Liver (tissue), 9 donors: ENCODE results near the gene IGF2BP3. TPM values are rescaled to one million over a fixed set of nuclear protein-coding genes. Genes with fewer than 3 reads are reported as not detected.

Experiments
- DNase-seq: peaks from one replicate; pipeline ENCODE4 v3.0.0-alpha.2; 2017; ENCODE audit warnings: low spot score
- H3K27ac ChIP-seq, 2 donors: one replicate each; pipeline ENCODE4 v1.7.0; 2013; ENCODE audit warnings: inconsistent platforms in 2 of 2, low read length in 2 of 2, control low read depth in 1 of 2, low read depth in 1 of 2, mild to moderate bottlenecking in 1 of 2
- H3K27me3 ChIP-seq, 4 donors: one replicate each; pipeline versions ENCODE4 v1.6.1 to v1.7.0; 2013; ENCODE audit warnings: low read length in 3 of 4, inconsistent platforms in 1 of 4, mild to moderate bottlenecking in 1 of 4, moderate library complexity in 1 of 4; ENCODE audit not compliant: control insufficient read depth in 4 of 4, insufficient read depth in 4 of 4
- H3K36me3 ChIP-seq, 4 donors: one replicate each; pipeline versions ENCODE4 v1.6.1 to v1.7.0; 2013; ENCODE audit warnings: low read length in 3 of 4, mild to moderate bottlenecking in 3 of 4, low read depth in 1 of 4, moderate library complexity in 1 of 4; ENCODE audit not compliant: control insufficient read depth in 4 of 4, insufficient read depth in 3 of 4
- H3K4me1 ChIP-seq, 4 donors: one replicate each; pipeline versions ENCODE4 v1.6.1 to v1.7.0; 2013; ENCODE audit warnings: low read length in 3 of 4, mild to moderate bottlenecking in 3 of 4, moderate library complexity in 1 of 4; ENCODE audit not compliant: control insufficient read depth in 4 of 4, insufficient read depth in 4 of 4
- H3K4me3 ChIP-seq, 3 donors: one replicate each; pipeline versions ENCODE4 v1.6.1 to v1.7.0; 2013; ENCODE audit warnings: low read length in 3 of 3, control low read depth in 1 of 3, low read depth in 1 of 3, mild to moderate bottlenecking in 1 of 3
- H3K9ac ChIP-seq, 2 donors: one replicate each; pipeline ENCODE4 v1.7.0; 2013; ENCODE audit warnings: low read length in 2 of 2, mild to moderate bottlenecking in 2 of 2, moderate library complexity in 2 of 2, control low read depth in 1 of 2, low read depth in 1 of 2
- H3K9me3 ChIP-seq, 4 donors: one replicate each; pipeline versions ENCODE4 v1.6.1 to v1.7.0; 2013; ENCODE audit warnings: low read length in 3 of 4; ENCODE audit not compliant: control insufficient read depth in 4 of 4
- ATF3 ChIP-seq: IDR thresholded peaks from 2 replicates; pipeline ENCODE4 v1.6.1; 2016; ENCODE audit warnings: antibody characterized with exemption
- CTCF ChIP-seq: fragments of 150-350 bp; IDR thresholded peaks from 2 replicates; pipeline ENCODE4 v1.5.1; 2017; ENCODE audit warnings: improper control_type of control experiment, low read depth, low read length; ENCODE audit not compliant: missing input control
- FOXA1 ChIP-seq: IDR thresholded peaks from 2 replicates; pipeline ENCODE4 v1.6.1; 2016; ENCODE audit warnings: antibody characterized with exemption
- FOXA2 ChIP-seq: IDR thresholded peaks from 2 replicates; pipeline ENCODE4 v1.6.1; 2016; ENCODE audit warnings: antibody characterized with exemption
- GABPA ChIP-seq, 2 donors: IDR thresholded peaks in 1 of 2; conservative IDR thresholded peaks in 1 of 2; 2 replicates each; pipeline ENCODE4 v1.6.1; 2016; ENCODE audit warnings: antibody characterized with exemption in 2 of 2, mild to moderate bottlenecking in 1 of 2, moderate library complexity in 1 of 2
- HNF4A ChIP-seq, 2 donors: conservative IDR thresholded peaks; 2 replicates each; pipeline ENCODE4 v1.6.1; 2016; ENCODE audit warnings: antibody characterized with exemption in 2 of 2, mild to moderate bottlenecking in 2 of 2
- HNF4G ChIP-seq: IDR thresholded peaks from 2 replicates; pipeline ENCODE4 v1.6.1; 2016; ENCODE audit warnings: antibody characterized with exemption
- JUND ChIP-seq, 2 donors: IDR thresholded peaks; 2 replicates each; pipeline ENCODE4 v1.6.1; 2016; ENCODE audit warnings: antibody characterized with exemption in 2 of 2
- MAX ChIP-seq: IDR thresholded peaks from 2 replicates; pipeline ENCODE4 v1.6.1; 2016; ENCODE audit warnings: antibody characterized with exemption
- RAD21 ChIP-seq, 2 donors: IDR thresholded peaks; 2 replicates each; pipeline ENCODE4 v1.6.1; 2016; ENCODE audit warnings: antibody characterized with exemption in 2 of 2, mild to moderate bottlenecking in 2 of 2
- REST ChIP-seq: IDR thresholded peaks from 2 replicates; pipeline ENCODE4 v1.6.1; 2016; ENCODE audit warnings: antibody characterized with exemption, mild to moderate bottlenecking
- RXRA ChIP-seq, 2 donors: IDR thresholded peaks; 2 replicates each; pipeline ENCODE4 v1.6.1; 2017 to 2018; ENCODE audit warnings: antibody characterized with exemption in 2 of 2, mild to moderate bottlenecking in 1 of 2
- TAF1 ChIP-seq: conservative IDR thresholded peaks from 2 replicates; pipeline ENCODE4 v1.6.1; 2016; ENCODE audit warnings: antibody characterized with exemption, mild to moderate bottlenecking
- YY1 ChIP-seq: IDR thresholded peaks from 2 replicates; pipeline ENCODE4 v1.6.1; 2016; ENCODE audit warnings: antibody characterized with exemption, mild to moderate bottlenecking
- ZBTB33 ChIP-seq: IDR thresholded peaks from 2 replicates; pipeline ENCODE4 v1.6.1; 2016; ENCODE audit warnings: antibody characterized with exemption
- WGBS: extraction: QIAGEN DNeasy Blood & Tissue Kit; methylation state at CpG from one replicate; pipeline ENCODE4 v1.1.7; 2013; 5-methylcytosine and 5-hydroxymethylcytosine counted together
- polyA plus RNA-seq, 2 donors: library from polyadenylated mRNA; stranded (reverse) in 1 of 2; unstranded in 1 of 2; fragments of 200-250 nt in 1 of 2; fragments of >200 nt in 1 of 2; fragmentation: Nextera tagmentation in 1 of 2; extraction: Ambion mirVana in 1 of 2; gene quantifications; one replicate each; pipeline versions ENCODE4 v1.2.1 to v1.2.3, GENCODE V29; 2013 to 2015
- total RNA-seq, 2 donors: library from RNA; depleted of rRNA; stranded (reverse); fragments of >200 nt; gene quantifications; one replicate each; pipeline ENCODE4 v1.2.3, GENCODE V29; 2014
- donor health status: healthy.
- donor health status: healthy.
- donor health status: healthy.
- donor health status: healthy.
- donor health status: healthy.

IGF2BP3 gene
- total and polyA plus RNA-seq, 4 donors = 0.17 to 28.4 (median 0.23) TPM; not detected in 1

- H3K4me1 ChIP-seq = peaks cover 0 to 14% (median 12%) of the 10 kb centered on the region in 4 donors
- H3K27me3 ChIP-seq = no peaks in the 10 kb centered on the region
- peak in 1 of 2 donors; percentile 37 for TF ChIP-seq HNF4A (conservative IDR thresholded peaks at IDR 0.05)
- no peak for TF ChIP-seq REST
- no peak for TF ChIP-seq YY1
- TF ChIP-seq RAD21 (IDR thresholded peaks at IDR 0.05) = peak; percentile 57 to 65
- TF ChIP-seq RXRA (IDR thresholded peaks at IDR 0.05) = peak in 1 of 2 donors; percentile 16
- 18% methylated on average over 6 of the region's 6 CpGs for WGBS
- H3K9me3 ChIP-seq = no peaks in the 10 kb centered on the region
- H3K9ac ChIP-seq = no peak overlapping the region
- H3K36me3 ChIP-seq = no peaks in the 10 kb centered on the region
- H3K4me3 ChIP-seq = no peak overlapping the region
- DNase-seq = no peak
- H3K27ac ChIP-seq = peak overlapping the region in 1 of 2 donors; percentile 45
Observed at GRCh38 chr7:23357190-23358093, 112.8 kb downstream of the IGF2BP3 start.

- H3K36me3 ChIP-seq = no peaks in the 10 kb centered on the region
- H3K4me1 ChIP-seq = peaks cover 0 to 14% (median 12%) of the 10 kb centered on the region in 4 donors
- no peaks in the 10 kb centered on the region for H3K27me3 ChIP-seq
- DNase-seq = no peak
- no peaks in the 10 kb centered on the region for H3K9me3 ChIP-seq
- 39% methylated on average over 3 of the region's 3 CpGs for WGBS
- TF ChIP-seq FOXA2 = no peak
- H3K27ac ChIP-seq = no peak overlapping the region
- H3K9ac ChIP-seq = no peak overlapping the region
- H3K4me3 ChIP-seq = no peak overlapping the region
Observed at GRCh38 chr7:23356726-23357125, 113.6 kb downstream of the IGF2BP3 start.

GRCh38 chr7:23356168-23356567, 114.1 kb downstream of the IGF2BP3 start:
- no peaks in the 10 kb centered on the region for H3K36me3 ChIP-seq
- WGBS = 50% methylated on average over 3 of the region's 3 CpGs
- TF ChIP-seq FOXA1 (no peak), RAD21 (IDR thresholded peaks at IDR 0.05) (no peak), FOXA2 (no peak), ATF3 (no peak), CTCF (no peak), HNF4A (conservative IDR thresholded peaks at IDR 0.05) (no peak), MAX (no peak), ZBTB33 (no peak), YY1 (no peak), JUND (IDR thresholded peaks at IDR 0.05) (no peak), HNF4G (no peak), TAF1 (no peak), RXRA (IDR thresholded peaks at IDR 0.05) (no peak), GABPA (IDR thresholded peaks at IDR 0.05 in 1 of 2, conservative IDR thresholded peaks at IDR 0.05 in 1 of 2) (no peak)

More at GRCh38 chr7:23356168-23356567, 114.1 kb downstream of the IGF2BP3 start:
- H3K4me3 ChIP-seq = no peak overlapping the region
- H3K4me1 ChIP-seq = peaks cover 0 to 14% (median 12%) of the 10 kb centered on the region in 4 donors
- H3K9me3 ChIP-seq = no peaks in the 10 kb centered on the region
- no peak overlapping the region for H3K9ac ChIP-seq
- DNase-seq = no peak
- no peaks in the 10 kb centered on the region for H3K27me3 ChIP-seq
- H3K27ac ChIP-seq = no peak overlapping the region
